ENCODE data around the gene ADM5. TPM values are rescaled to one million over a fixed set of nuclear protein-coding genes. Genes with fewer than 3 reads are reported as not detected.

Gene ADM5
- total RNA-seq, 4 donors from 2014 or later = 1.0 to 2.6 (median 2.1) TPM; not detected in 1

DNA sequence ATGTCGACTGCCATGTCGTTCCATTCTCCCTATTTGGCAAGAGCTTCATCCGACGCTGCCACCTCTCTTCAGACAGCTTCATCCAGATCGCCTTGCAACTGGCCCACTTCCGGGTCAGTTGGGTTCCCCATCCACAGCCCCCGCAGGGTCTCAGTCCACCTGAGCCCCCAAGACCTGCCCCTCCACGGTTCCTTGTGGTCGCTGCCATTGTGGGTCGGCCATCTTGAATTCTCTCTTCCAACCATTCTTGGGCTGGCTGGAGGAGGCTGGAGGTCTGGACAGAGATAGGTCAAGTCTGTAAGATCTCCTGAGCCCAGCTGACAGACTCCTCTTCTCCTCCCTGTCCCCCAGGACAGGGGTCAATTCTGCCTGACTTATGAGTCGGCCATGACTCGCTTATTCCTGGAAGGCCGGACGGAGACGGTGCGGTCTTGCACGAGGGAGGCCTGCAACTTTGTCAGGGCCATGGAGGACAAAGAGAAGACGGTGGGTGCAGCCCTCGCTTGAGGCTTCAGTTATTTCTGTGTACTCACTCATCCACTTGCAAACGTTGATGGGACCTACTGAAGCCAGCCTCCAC lies 21.1 kb downstream of the ADM5 start:
- TF ChIP-seq CTCF (IDR thresholded peaks at IDR 0.05; ENCODE audit: low read depth) = no peak

DNA sequence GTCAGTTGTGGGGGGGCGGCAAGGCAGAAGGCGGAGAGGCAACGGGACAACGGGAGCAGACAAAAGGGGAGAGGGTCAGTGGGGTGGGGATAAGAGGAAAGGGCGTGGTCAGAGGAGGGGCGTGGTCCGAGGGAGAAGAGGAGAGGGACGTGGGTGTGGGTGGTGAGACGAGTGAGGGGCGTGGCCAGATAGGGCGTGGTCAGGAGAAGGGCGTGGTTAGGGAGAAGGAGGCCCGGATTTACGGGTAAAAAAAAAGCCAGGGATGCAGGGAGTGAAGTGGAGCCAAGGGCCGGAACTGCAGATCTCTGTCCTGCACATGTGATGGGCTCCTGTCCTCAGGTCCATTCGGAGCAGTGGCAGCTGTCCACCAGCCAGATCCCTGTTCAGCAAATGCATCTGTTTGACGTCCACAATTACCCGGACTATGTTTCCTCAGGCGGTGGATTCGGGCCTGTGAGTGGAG lies 23.0 kb downstream of the ADM5 start:
- TF ChIP-seq CTCF (IDR thresholded peaks at IDR 0.05; ENCODE audit: low read depth) = no peak

DNA sequence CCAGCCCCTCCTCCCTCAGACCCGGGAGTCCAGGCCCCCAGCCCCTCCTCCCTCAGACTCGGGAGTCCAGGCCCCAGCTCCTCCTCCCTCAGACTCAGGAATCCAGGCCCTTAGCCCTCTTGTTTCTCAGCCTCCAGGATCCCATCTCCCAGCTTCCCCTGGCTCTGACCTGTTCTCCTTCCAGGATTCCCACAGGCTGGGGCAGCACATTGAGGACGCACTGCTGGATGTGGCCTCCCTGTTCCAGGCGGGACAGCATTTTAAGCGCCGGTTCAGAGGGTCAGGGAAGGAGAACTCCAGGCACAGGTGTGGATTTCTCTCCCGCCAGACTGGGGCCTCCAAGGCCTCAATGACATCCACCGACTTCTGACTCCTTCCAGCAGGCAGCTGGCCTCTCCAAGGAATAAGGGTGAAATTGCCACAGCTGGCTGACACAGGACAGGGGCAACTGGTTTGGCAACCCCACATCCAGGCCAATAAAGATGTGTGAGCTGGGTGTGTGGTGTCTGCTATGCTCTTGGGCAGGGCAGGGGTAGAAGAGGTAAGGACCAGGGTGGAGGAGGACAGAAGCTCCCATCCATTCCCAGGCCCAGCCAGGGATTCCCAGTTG lies 23.9 kb downstream of the ADM5 start:
- no peak for TF ChIP-seq CTCF (IDR thresholded peaks at IDR 0.05; ENCODE audit: low read depth)

- TF ChIP-seq CTCF (IDR thresholded peaks at IDR 0.05; ENCODE audit: low read depth) = no peak
Observed at GRCh38 chr19:49716154-49716553, 26.8 kb downstream of the ADM5 start.

- no peak for TF ChIP-seq CTCF (IDR thresholded peaks at IDR 0.05; ENCODE audit: low read depth)
Observed at GRCh38 chr19:49718511-49718910, 29.1 kb downstream of the ADM5 start.

DNA sequence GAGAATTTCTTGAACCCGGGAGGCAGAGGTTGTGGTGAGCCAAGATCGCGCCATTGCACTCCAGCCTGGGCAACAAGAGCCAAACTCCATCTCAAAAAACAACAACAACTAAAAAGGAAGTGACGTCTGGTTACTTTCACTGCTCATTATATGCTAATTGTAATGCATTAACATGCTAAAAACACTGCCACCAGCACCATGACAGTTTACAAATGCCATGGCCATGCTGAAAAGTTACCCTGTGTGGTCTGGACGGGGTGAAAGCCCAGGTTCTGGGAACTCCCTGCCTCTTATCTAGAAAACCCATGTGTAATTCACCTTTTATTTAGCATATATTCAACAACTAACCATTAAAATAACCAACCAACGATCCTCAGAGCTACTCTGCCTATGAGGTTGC lies 29.6 kb downstream of the ADM5 start:
- TF ChIP-seq CTCF (IDR thresholded peaks at IDR 0.05; ENCODE audit: low read depth) = no peak

- TF ChIP-seq CTCF (IDR thresholded peaks at IDR 0.05; ENCODE audit: low read depth) = no peak
Observed at GRCh38 chr19:49727217-49728030, 38.0 kb downstream of the ADM5 start.
